ENCODE measurements around the gene SOHLH2.

SOHLH2 gene

GRCh38 chr13:36188441-36188840, 25.9 kb downstream of the SOHLH2 start:
- DNase-seq (ENCODE audit: low spot score): no peak

- DNase-seq (ENCODE audit: low spot score): no peak
Observed at GRCh38 chr13:36183901-36184300, 30.5 kb downstream of the SOHLH2 start.

GRCh38 chr13:36175621-36176020, 38.7 kb downstream of the SOHLH2 start:
- DNase-seq (ENCODE audit: low spot score): no peak

GRCh38 chr13:36174923-36175322, 39.4 kb downstream of the SOHLH2 start:
- DNase-seq (ENCODE audit: low spot score): no peak

GRCh38 chr13:36173571-36174322, 40.6 kb downstream of the SOHLH2 start:
- no peak for DNase-seq (ENCODE audit: low spot score)

GRCh38 chr13:36166046-36166445, 48.3 kb downstream of the SOHLH2 start:
- no peak for DNase-seq (ENCODE audit: low spot score)

GRCh38 chr13:36163809-36164308, 50.5 kb downstream of the SOHLH2 start:
- no peak for DNase-seq (ENCODE audit: low spot score)

GRCh38 chr13:36163286-36163685, 51.1 kb downstream of the SOHLH2 start:
- no peak for DNase-seq (ENCODE audit: low spot score)

GRCh38 chr13:36160297-36160696, 54.1 kb downstream of the SOHLH2 start:
- DNase-seq (ENCODE audit: low spot score): no peak

- DNase-seq (ENCODE audit: low spot score): no peak
Observed at GRCh38 chr13:36158611-36159010, 55.7 kb downstream of the SOHLH2 start.

- DNase-seq (ENCODE audit: low spot score): no peak
Observed at GRCh38 chr13:36157480-36157879, 56.9 kb downstream of the SOHLH2 start.

GRCh38 chr13:36154567-36155291, 59.6 kb downstream of the SOHLH2 start:
- DNase-seq (ENCODE audit: low spot score): no peak

- DNase-seq (ENCODE audit: low spot score): no peak
Observed at GRCh38 chr13:36151591-36151990, 62.8 kb downstream of the SOHLH2 start.

- DNase-seq (ENCODE audit: low spot score): no peak
Observed at GRCh38 chr13:36148446-36148845, 65.9 kb downstream of the SOHLH2 start.

GRCh38 chr13:36147330-36147729, 67.0 kb downstream of the SOHLH2 start:
- no peak for DNase-seq (ENCODE audit: low spot score)

GRCh38 chr13:36146511-36147269, 67.7 kb downstream of the SOHLH2 start:
- no peak for DNase-seq (ENCODE audit: low spot score)

- DNase-seq (ENCODE audit: low spot score): no peak
Observed at GRCh38 chr13:36143738-36144137, 70.6 kb downstream of the SOHLH2 start.

- DNase-seq (ENCODE audit: low spot score): no peak
Observed at GRCh38 chr13:36142735-36143134, 71.6 kb downstream of the SOHLH2 start.

GRCh38 chr13:36135876-36136275, 78.5 kb downstream of the SOHLH2 start:
- no peak for DNase-seq (ENCODE audit: low spot score)

GRCh38 chr13:36134632-36135031, 79.7 kb downstream of the SOHLH2 start:
- no peak for DNase-seq (ENCODE audit: low spot score)

- DNase-seq (ENCODE audit: low spot score): no peak
Observed at GRCh38 chr13:36133950-36134626, 80.3 kb downstream of the SOHLH2 start.

- no peak for DNase-seq (ENCODE audit: low spot score)
Observed at GRCh38 chr13:36132376-36132775, 82.0 kb downstream of the SOHLH2 start.

All from AG20443 (cell line).